Stimulated activated CD8-positive, alpha-beta memory T cell treated with anti-CD3 and anti-CD28 coated beads, Interleukin-2, amount 100 ng/mL, for 1 hour (primary cell): ENCODE results near the gene BPIFB4.
"Not testable (repeated sequence)": the region's sequence is repeated elsewhere in the genome, so short reads cannot be mapped to it uniquely, and the experiment has no call there.

Experiments used
- DNase-seq, 2 donors: peaks; one replicate each; pipeline ENCODE4 v3.0.0-alpha.2; 2020; ENCODE audit warnings: low read depth in 2 of 2

Gene BPIFB4

GRCh38 chr20:33086052-33086722 is 6.7 kb downstream of the BPIFB4 start:
- no peak for DNase-seq

DNA sequence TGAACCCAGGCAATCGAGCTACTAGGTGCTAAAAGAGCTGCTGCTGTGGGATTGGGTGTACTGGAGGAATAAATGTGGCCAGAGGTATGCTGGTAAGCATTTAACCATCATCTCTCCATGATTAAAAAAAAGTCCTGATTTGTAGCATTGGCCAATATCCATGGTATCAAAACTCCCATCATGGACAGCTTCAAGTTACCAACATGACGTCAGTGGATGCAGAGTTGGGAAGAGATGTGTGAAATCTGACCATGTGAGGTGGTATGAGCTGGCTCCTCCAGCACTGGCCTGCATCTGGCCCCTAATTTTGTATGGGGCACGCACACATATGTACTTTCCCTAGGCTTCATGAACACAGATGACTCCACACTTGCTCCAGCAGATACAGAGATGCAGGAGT is 11.7 kb downstream of the BPIFB4 start:
- no peak for DNase-seq

GRCh38 chr20:33091693-33092092 is 12.2 kb downstream of the BPIFB4 start:
- DNase-seq: no peak

GRCh38 chr20:33092361-33092760 is 12.9 kb downstream of the BPIFB4 start:
- DNase-seq: no peak

DNA sequence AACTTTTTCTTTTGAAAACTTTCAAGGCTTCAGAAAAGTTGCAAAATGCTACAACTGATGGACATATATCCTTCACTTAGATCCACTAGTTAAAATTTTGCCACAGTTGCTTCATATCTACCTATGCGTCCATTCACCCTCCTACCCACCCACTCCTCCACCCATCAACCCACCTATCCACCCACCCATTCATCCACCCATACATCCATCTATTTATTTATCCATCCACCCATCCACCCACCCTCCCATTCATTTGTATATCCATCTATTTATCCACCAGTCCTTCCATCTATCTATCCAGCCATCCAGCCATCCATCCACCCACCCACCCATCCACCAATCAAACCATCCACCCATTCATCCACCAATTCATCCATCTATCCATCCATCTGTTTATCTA is 13.6 kb downstream of the BPIFB4 start:
- no peak for DNase-seq

GRCh38 chr20:33093582-33093981 is 14.1 kb downstream of the BPIFB4 start:
- DNase-seq: no peak

GRCh38 chr20:33095249-33095648 is 15.8 kb downstream of the BPIFB4 start:
- DNase-seq: no peak

DNA sequence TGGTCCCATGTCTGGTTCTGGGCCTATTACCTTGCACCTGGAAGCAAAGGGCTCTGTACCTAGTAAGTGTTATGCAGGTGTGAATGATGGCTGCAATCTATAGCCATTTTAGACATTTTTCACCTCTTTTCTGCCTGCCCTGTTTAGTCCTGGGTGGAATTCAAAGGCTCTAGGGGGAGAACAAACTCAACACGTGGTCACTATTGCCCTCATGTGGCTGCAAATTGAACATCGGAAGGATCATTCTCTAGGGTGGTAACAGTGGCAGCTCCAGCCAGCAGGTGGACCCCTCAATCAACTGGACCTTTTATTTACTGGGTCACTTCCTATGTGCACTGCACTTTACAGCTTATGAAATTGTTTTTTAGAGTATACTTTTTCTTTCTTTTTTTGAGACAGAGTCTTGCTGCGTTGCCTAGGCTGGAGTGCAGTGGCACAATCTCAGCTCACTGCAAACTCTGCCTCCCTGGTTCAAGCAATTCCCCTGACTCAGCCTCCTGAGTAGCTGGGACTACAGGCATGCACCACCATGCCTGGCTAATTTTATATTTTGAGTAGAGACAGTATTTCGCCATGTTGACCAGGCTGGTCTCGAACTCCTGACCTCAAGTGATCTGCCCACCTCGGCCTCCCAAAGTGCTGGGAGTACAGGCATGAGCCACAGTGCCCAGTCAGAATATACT is 16.6 kb downstream of the BPIFB4 start:
- DNase-seq: peak in 1 of 2 donors; percentile 4

DNA sequence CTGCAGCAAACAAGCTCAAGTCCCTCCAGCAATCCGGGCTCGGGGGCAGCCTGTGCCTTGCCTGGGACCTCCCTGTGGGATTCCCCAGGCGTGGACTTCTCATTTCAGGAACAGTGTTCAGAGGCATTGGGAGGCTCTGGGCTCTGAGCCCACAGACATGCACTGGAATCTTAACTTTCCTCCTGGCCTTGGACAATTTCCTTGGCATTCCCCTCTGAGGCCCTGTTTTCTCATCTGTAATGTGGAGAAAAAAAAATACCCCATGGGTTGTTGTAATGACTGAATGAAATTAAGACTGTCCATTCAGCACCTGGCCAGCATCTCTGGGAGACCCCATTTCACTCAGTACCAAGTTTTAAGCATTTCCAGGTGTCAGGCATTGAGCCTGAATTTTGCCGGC is 17.6 kb downstream of the BPIFB4 start:
- DNase-seq: no peak

DNA sequence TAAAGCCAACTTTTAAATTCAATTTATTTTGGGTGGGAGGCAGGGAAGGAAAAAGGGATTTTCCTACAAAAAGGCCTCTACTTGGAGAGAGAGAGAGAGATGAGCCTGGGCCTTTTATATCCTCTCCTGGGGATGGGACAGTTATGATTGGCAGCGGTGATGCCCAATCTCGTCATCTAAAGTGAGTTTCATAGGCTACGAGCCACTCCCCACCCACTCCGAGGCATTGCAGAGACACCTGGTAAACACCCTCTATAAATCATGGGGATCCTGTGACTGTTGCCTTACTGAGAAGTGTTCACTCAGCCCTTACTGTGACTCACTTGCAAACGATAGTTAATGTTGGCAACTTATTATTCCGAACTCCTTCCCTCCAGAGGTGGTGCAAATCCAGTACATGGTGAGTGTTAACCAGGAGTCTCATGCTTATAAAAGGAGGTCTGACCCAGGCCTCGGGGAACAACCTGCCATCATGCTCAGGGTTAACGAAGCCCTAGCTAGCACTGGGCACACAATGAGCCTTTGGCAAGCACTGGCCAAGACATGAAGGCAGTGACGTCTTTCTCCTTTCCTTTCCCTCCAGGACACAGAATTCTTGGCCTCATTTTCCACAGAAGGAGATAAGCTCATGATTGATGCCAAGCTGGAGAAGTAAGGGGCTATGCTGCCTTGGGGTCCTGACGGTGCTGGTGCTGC is 20.5 kb downstream of the BPIFB4 start:
- no peak for DNase-seq

- DNase-seq: no peak
Measured at GRCh38 chr20:33103556-33103955, 24.1 kb downstream of the BPIFB4 start.

DNA sequence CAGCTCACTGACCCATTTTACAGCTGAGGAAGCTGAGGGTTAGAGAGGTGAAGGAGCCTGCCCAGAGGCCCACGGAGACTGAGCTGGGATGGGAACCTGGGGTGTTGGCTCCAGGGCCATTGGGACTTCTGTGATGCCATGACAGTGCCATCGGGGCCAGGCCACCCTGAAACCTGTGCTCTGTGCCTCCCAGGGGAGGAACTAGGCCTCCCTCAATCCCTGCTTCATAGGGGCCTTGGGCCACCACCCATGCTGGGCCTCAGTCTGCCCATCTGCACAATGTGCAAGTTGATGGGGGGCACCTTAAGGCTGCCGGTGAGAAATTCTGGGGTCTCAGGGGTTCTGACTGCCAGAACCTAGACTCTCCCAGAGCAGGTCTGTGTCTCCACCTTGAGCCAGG is 24.9 kb downstream of the BPIFB4 start:
- DNase-seq: no peak

- no peak for DNase-seq
Measured at GRCh38 chr20:33105316-33105924, 26.0 kb downstream of the BPIFB4 start.

- DNase-seq: not testable (repeated sequence)
Measured at GRCh38 chr20:33106058-33106620, 26.7 kb downstream of the BPIFB4 start.

GRCh38 chr20:33108661-33109060 is 29.2 kb downstream of the BPIFB4 start:
- no peak for DNase-seq

- DNase-seq: no peak
Measured at GRCh38 chr20:33110147-33110825, 30.8 kb downstream of the BPIFB4 start.

DNA sequence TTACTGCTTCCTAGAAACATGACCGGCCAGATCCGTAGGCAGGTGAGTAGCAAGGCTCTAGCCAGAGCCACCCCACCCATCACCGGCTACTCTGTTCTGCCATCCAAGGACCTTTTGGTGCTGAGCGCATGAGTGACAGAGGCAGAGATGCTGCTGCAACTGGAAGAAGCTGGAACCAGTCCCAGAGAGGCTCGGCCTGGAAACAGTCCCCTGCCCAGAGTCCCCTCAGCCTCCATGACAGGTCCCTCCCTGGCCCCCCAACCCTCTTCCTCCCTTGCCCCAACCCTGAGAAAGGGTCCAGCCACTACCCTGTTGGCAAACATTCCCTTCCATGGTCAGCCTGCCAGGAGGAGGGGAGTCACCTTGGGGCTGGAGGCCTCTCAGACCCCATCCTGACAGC is 31.9 kb downstream of the BPIFB4 start:
- no peak for DNase-seq

- no peak for DNase-seq
Measured at GRCh38 chr20:33112547-33113386, 33.3 kb downstream of the BPIFB4 start.

DNA sequence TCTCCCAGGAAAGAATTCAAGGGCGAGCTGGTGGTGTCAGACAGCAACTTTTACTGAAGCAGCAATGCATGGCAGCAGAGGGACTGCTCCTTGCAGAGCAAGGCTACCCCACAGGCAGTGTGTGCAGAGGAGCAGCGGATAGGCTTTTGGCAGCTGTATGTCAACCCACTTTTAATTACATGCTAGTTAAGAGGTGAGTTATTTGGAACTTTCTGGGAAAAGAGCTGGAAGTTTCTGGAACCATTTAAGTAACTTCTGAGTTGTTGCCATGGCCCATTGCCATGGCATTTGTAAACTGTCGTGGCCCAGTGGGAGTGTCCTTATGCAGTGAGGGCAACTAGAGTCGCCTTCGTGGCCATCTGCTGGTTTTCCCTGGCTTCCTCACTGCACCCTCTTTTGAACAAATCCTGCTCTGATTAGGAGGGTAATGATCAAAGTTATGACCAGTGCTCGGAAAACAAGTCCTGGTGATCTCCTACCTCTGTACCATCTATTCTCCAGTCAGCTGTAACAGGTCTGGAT is 34.0 kb downstream of the BPIFB4 start:
- no peak for DNase-seq

GRCh38 chr20:33115501-33115900 is 36.1 kb downstream of the BPIFB4 start:
- DNase-seq: not testable (repeated sequence)
